Stimulated activated CD4-positive, alpha-beta T cell treated with anti-CD3 and anti-CD28 coated beads, Interleukin-4, amount 100 ng/mL, for 1 hour (primary cell): ENCODE results near the gene MED29.

Experiments
- DNase-seq: peaks from one replicate; pipeline ENCODE4 v3.0.0-alpha.2; 2020

Gene MED29

GRCh38 chr19:39390751-39391437, at the start of gene MED29, which contains the start of gene PAF1:
Gene MED29, plus strand, starts transcription at chr19:39391378. Its CDS starts 45 bp downstream, at chr19:39391423.
Gene PAF1, minus strand, starts transcription at chr19:39391106. Its CDS starts 242 bp downstream, at chr19:39390864.
- peak; percentile 92 for DNase-seq

GRCh38 chr19:39341719-39342604, 49.2 kb upstream of the MED29 start, which contains the start of gene SAMD4B:
Gene SAMD4B, plus strand, starts transcription at chr19:39342421. Its CDS starts 14,473 bp downstream, at chr19:39356894.
- peak; percentile 99 for DNase-seq

DNA sequence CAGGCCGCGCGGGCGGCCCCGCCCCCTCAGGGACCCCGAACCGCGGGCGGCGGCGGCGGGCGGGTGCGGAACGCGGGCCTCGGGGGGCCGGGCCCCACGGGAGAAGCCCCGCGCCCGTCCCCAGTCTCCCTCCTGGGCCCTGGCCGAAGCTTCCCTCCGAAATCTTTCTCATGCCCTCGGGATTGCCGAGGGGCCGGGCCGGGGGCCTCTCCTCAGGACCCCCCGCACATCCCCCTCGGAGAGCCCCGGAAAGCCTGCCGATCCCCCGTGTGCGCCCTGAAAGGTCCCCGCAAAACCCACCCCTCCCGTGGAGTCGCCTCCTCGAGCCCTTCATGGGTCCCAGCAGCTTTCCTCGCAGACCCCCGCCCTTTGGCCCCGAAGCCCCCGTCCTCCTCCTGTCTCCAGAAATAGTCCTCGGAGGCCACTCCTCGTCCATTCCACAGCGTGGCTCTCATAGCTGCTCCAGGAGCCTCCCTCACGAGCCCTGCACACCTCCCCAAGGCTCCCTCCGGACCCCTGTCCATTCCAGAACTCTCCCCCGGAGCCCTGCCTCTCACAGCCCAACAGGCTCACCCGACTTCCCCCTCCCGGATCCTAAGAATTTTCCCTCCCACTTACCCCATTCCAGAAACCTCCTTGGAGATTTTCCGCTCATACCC, 48.4 kb upstream of the MED29 start:
- DNase-seq, result no peak

GRCh38 chr19:39345956-39346355, 45.2 kb upstream of the MED29 start:
- DNase-seq, result no peak

DNA sequence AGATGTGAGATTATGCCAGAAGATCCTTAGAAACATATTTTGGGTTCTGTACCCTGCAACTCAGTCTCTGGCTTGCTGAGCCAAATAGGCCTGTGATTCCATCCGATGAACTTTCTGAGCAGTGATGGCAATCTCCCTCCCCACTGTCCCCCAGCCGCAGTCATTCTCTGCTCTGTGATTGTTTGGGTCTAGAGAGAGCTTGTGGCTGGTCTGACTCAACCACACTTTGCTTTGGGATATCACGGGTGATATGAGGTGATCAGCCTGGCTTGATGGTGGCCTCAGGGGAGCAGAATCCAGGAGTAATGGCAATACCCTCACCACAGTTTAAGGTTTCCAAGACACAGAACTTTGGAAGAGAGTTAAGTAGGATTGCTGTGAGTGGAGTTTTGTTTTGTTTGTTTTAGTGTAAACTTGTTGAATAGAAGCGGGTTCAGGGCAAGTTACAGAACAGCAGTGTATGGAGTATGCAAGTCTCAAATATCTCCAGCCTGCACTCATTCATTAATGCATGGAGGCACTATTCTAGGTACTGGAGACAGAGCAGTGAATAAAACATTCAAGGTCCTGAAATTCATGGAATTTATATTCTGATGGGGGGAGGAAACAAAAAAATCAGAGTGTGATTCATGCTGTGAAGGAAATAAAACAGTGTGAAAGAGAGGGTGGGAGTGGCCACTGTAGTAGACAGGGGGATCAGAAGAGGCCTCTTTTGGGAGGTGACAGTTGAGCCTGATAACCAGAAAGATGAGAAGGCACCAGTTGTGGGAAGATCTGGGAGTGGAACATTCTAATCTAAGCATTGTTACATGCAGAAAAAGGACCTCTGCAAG, 43.6 kb upstream of the MED29 start:
- no peak for DNase-seq

DNA sequence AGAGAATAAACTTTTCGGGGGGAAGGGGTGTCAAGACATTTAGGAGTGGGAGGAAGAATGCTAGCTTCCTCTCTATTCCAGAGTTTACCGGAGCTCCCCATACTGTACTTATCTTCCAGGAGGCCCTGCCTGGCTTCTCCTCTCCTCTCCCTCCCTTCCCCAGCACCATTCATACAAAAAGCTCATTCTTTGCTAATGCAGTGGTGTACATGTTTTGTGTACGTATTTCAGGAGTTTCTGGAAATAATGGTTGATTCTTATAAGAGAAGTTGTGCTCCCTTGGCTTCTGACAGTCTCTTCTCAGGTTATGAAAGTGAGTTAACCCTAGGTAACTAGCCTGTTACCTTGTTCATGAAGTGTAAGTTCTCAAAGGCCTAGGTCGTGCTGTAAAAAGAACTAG, 41.9 kb upstream of the MED29 start:
- no peak for DNase-seq

GRCh38 chr19:39350156-39350555, 41.0 kb upstream of the MED29 start:
- DNase-seq, result no peak

- peak; percentile 11 for DNase-seq
Measured at GRCh38 chr19:39351537-39352064, 39.6 kb upstream of the MED29 start.

DNA sequence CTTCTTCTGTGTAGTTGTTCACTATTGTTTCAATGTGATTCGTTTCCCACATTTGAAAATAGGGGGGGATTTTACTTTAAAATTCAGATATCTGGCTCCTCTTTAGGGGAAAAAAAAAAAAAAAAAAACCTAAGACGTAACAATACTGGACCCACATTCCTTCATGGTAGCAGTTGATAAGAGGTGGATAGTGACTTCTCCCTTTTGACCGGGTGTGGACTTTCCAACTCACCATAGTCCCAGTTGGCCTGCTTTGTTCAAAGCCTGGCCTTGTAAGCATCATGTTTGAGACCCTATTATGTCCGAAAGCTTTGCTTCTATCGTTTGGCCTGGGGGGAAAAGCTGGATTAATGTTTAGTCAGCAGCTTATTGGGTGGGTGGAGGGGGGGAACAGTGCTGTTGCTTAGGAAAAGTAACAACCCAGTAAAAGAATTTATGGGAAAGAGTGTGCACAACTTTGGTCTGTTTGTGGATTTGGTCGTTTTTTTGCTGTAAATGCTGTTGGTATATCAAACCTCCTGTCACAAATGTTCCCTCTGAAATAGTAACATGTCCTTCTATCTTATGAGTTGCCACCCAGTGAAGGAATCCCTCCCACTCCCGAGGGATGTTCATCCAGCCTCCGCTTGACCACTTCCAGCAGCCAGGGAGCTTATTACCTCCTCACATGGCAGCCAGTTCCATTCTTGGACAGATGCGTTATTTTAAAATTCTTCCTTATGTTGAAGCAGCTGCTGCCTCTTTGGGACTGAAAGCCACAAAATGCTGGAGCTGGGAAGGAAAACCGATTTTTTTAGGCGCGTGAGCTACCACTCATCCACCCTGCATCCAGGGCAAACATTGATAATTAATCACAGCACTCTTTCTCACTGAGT, 38.6 kb upstream of the MED29 start:
- DNase-seq, result no peak

DNA sequence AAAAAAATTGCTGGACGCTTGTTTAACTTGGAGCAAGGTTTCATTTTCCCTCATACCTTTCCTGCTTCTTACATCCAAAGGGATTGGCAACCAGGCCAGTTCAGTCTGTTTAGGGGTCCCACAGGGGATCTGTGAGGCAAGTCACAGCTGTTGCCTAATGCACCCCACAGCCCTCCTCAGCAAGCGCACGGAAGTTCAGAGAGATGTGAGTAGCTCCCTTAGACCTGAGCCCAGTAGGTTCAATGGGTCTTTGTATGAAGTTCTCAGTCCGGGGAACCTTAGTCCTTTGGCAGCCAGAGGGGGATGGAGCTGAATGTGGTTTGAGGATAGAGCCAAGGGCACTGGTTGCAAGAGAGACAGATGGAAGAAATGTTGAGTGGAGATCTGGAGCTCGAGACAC, 35.9 kb upstream of the MED29 start:
- no peak for DNase-seq

DNA sequence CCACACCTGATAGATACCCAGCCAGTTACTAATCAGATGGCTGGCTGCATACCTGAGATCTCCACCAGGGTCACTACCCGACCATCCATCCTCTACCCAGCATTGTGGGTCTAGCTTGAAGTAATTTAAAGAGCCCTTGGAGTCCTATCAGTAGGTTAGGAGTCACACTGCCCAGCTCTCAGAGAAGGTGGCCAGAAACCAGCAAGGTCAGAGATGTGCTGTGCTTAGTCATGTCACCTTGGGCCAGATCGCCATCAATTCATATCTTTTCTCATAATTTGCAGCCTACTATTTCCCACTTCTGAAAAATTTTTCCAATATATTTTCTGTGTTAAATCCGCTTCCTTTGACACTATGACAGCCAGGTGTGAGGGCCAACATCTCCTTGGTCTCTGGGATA, 35.1 kb upstream of the MED29 start:
- DNase-seq, result no peak

DNA sequence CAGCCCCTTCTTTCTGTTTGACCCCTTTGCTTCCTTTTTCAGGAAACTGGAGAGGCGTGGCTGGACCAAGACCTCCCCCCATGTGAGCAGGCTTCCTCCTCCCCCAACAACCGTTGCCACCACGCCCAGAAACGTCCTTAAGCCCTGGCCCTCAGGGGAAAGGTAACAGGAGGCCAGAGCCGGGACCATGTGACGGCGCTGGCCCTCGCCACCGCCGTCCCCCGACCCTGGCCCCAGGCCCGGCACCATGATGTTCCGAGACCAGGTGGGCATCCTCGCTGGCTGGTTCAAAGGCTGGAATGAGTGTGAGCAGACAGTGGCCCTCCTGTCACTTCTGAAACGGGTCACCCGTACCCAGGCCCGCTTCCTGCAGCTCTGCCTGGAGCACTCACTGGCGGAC, 34.5 kb upstream of the MED29 start:
- no peak for DNase-seq

DNA sequence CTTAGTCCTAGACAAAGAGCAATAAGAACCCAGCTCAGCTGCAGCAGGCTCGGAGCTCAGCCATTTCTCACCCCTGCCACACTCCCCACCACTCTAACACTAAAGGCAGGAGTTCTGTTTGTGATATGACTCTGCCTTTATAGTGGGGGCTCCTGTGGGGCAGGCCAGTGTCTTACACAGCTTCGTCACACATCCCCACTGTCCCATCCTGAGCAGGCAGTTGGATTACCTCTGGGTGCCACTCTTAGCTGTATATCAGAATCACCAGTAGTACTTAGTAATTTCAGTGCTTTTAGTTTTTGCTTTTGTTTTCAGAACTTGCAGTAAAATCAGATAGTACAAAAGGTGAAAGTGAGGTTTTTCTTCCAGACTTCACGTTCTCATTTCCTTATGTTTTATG, 32.2 kb upstream of the MED29 start:
- no peak for DNase-seq

- no peak for DNase-seq
Measured at GRCh38 chr19:39360599-39360998, 30.6 kb upstream of the MED29 start.

GRCh38 chr19:39362682-39363657, 28.2 kb upstream of the MED29 start:
- no peak for DNase-seq

DNA sequence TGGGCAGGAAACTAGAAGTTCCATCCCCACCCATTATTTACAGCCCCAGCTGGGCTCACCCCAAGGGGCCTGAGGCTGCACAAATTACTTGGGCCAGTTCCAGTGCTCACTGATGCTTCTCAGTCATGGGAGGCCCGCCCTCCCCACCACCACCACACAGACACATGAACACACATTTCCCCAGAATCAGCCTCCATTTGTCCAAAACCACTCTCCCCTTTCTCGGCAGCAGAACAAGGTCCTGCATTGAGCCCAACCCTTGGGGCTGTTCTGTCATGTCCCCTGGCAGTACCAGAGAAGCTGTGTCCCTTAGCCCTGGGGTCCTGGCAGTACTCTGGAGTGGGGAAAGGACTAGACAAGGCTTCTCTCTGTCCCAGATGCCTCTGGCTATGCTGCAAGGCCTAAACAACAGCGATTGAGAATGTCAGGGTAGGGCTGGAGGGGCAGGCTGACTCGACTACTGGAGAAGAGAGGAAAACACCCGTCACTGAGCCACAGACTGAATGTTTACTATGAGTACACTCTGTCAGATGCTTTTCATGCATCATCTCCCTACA, 27.2 kb upstream of the MED29 start:
- DNase-seq, result no peak

DNA sequence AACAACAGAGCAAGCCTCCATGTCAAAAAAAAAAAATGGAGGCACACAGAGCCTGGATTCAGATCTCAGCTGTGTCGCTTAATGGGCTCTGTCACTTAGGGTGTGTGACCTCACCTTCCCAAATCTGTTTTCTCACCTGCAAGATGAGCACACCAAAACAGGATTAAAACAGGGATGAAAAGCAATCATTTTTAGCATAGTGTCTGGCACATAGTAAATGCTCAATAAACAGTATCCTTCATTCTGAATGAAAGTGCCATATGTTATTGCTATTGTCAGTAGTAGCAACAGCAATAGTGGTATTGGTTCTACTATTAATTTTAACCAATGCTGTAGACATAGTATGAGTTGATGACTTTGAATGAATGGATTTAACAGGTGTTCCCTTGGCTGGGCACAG, 25.6 kb upstream of the MED29 start:
- DNase-seq, result no peak

- DNase-seq, result no peak
Measured at GRCh38 chr19:39369200-39369599, 22.0 kb upstream of the MED29 start.

- no peak for DNase-seq
Measured at GRCh38 chr19:39370735-39371134, 20.4 kb upstream of the MED29 start.
